ENCODE results near the gene UBXN2A.

UBXN2A gene

DNA sequence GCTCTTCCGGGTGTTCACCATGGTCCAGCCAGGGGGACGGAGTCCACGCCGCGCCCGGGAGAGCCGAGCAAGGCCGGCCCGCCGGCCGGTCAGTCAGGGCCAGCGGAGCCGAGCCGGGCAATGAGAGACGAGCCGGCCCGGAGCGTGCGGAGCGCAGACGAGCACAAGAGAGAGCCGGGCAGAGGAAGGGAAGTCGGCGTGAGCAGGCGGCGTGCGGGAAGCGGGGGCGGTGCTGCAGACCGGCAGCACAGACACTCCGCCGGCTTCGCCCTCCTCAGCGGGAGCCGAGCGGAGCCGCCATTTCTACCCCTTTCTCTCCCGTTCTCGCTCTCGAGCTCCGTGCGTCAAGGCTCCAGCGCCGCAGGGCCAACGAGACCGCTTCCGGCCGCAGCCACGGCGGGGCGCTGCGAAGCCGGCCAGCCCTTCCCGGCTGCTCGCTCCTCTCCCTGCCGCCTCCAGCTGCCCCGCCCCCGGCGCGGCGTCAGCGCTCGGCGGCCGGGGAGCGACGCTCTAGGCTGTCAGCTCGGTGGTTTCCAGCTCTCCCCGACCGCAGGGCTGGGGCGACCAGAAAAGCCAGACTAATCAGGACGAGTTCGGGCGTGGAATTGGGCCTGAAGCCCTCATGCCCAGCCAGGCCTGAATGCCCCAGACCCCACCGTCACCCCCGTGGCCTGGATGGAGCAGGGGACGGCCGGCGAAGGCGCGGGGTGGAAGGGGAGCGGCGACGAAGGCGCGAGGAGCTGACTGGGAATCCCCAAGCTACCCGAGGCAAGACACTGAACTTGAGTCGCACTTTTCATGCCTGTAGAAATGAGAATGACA, 13.3 kb upstream of the UBXN2A start, which contains the start of gene ATAD2B (continued):
- TF ChIP-seq ZFP69B (tag by site-specific recombination; IDR thresholded peaks at IDR 0.05) (peak; percentile 14; the same call in 1 of the 2 replicates), ZFHX2 (tag by site-specific recombination; conservative IDR thresholded peaks at IDR 0.05) (peak; percentile 80), ZNF175 (tag by site-specific recombination; IDR thresholded peaks at IDR 0.05) (no peak), ZNF37A (tag by site-specific recombination; IDR thresholded peaks at IDR 0.05) (no peak), YY1 (tag by site-specific recombination; IDR thresholded peaks at IDR 0.05) (peak; percentile 76), RBAK (tag by site-specific recombination; IDR thresholded peaks at IDR 0.05) (no peak), ZNF837 (tag by site-specific recombination; IDR thresholded peaks at IDR 0.05) (no peak), ZNF311 (tag by site-specific recombination; IDR thresholded peaks at IDR 0.05; ENCODE audit: borderline replicate concordance) (no peak), ZNF335 (tag by site-specific recombination; conservative IDR thresholded peaks at IDR 0.05) (peak; percentile 79), IKZF3 (tag by site-specific recombination; IDR thresholded peaks at IDR 0.05) (peak; percentile 71), ZNF501 (tag by site-specific recombination; IDR thresholded peaks at IDR 0.05) (peak; percentile 47), ZFP3 (tag by site-specific recombination; IDR thresholded peaks at IDR 0.05; ENCODE audit: low read depth) (no peak), ZBTB8A (tag by site-specific recombination; IDR thresholded peaks at IDR 0.05) (peak; percentile 78), KLF16 (tag by site-specific recombination; IDR thresholded peaks at IDR 0.05) (0 out of 2 replicates have a peak, but pooled peaks have one; percentile 22), ZNF23 (tag by site-specific recombination; IDR thresholded peaks at IDR 0.05; ENCODE audit: borderline replicate concordance) (no peak), SP7 (tag by site-specific recombination; IDR thresholded peaks at IDR 0.05) (peak; percentile 63; the same call in 1 of the 2 replicates), SP3 (tag by site-specific recombination; IDR thresholded peaks at IDR 0.05) (peak; percentile 51; the same call in 1 of the 2 replicates), ZFP41 (tag by site-specific recombination; IDR thresholded peaks at IDR 0.05; ENCODE audit: borderline replicate concordance) (no peak), ZNF184 (tag by site-specific recombination; IDR thresholded peaks at IDR 0.05) (peak; percentile 72; the same call in 1 of the 2 replicates), ZNF558 (tag by site-specific recombination; IDR thresholded peaks at IDR 0.05) (no peak), KLF17 (tag by site-specific recombination; IDR thresholded peaks at IDR 0.05) (peak; percentile 16; the same call in 1 of the 2 replicates), ZNF518A (tag by site-specific recombination; conservative IDR thresholded peaks at IDR 0.05; ENCODE audit: low read depth) (0 out of 2 replicates have a peak, but pooled peaks have one; percentile 19), ZNF623 (tag by site-specific recombination; IDR thresholded peaks at IDR 0.05) (no peak), SALL2 (tag by site-specific recombination; IDR thresholded peaks at IDR 0.05; ENCODE audit: borderline replicate concordance) (no peak), ZNF324 (tag by site-specific recombination; IDR thresholded peaks at IDR 0.05) (no peak; the same call in 1 of the 2 replicates)
- TF ChIP-seq, protein P1, sequence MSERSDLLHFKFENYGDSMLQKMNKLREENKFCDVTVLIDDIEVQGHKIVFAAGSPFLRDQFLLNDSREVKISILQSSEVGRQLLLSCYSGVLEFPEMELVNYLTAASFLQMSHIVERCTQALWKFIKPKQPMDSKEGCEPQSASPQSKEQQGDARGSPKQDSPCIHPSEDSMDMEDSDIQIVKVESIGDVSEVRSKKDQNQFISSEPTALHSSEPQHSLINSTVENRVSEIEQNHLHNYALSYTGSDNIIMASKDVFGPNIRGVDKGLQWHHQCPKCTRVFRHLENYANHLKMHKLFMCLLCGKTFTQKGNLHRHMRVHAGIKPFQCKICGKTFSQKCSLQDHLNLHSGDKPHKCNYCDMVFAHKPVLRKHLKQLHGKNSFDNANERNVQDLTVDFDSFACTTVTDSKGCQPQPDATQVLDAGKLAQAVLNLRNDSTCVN (tag by site-specific recombination; optimal IDR thresholded peaks at IDR 0.05): peak; percentile 88
- TF ChIP-seq, protein P2, sequence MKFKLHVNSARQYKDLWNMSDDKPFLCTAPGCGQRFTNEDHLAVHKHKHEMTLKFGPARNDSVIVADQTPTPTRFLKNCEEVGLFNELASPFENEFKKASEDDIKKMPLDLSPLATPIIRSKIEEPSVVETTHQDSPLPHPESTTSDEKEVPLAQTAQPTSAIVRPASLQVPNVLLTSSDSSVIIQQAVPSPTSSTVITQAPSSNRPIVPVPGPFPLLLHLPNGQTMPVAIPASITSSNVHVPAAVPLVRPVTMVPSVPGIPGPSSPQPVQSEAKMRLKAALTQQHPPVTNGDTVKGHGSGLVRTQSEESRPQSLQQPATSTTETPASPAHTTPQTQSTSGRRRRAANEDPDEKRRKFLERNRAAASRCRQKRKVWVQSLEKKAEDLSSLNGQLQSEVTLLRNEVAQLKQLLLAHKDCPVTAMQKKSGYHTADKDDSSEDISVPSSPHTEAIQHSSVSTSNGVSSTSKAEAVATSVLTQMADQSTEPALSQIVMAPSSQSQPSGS (tag by site-specific recombination; IDR thresholded peaks at IDR 0.05; ENCODE audit: low read depth): no peak
- TF ChIP-seq, protein P3, sequence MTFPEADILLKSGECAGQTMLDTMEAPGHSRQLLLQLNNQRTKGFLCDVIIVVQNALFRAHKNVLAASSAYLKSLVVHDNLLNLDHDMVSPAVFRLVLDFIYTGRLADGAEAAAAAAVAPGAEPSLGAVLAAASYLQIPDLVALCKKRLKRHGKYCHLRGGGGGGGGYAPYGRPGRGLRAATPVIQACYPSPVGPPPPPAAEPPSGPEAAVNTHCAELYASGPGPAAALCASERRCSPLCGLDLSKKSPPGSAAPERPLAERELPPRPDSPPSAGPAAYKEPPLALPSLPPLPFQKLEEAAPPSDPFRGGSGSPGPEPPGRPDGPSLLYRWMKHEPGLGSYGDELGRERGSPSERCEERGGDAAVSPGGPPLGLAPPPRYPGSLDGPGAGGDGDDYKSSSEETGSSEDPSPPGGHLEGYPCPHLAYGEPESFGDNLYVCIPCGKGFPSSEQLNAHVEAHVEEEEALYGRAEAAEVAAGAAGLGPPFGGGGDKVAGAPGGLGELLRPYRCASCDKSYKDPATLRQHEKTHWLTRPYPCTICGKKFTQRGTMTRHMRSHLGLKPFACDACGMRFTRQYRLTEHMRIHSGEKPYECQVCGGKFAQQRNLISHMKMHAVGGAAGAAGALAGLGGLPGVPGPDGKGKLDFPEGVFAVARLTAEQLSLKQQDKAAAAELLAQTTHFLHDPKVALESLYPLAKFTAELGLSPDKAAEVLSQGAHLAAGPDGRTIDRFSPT (tag by site-specific recombination; IDR thresholded peaks at IDR 0.05): no peak

All from HEK293 (cell line).